ENCODE results near the gene ESYT2. TPM values are rescaled to one million over a fixed set of nuclear protein-coding genes. Genes with fewer than 3 reads are reported as not detected.
A peak's percentile ranks its signal among the peaks of the same experiment; 100 is the strongest.

Gene ESYT2
- total RNA-seq, 6 experiments from 2014 or later, result 46.1 to 57.8 (median 52.5) TPM

DNA sequence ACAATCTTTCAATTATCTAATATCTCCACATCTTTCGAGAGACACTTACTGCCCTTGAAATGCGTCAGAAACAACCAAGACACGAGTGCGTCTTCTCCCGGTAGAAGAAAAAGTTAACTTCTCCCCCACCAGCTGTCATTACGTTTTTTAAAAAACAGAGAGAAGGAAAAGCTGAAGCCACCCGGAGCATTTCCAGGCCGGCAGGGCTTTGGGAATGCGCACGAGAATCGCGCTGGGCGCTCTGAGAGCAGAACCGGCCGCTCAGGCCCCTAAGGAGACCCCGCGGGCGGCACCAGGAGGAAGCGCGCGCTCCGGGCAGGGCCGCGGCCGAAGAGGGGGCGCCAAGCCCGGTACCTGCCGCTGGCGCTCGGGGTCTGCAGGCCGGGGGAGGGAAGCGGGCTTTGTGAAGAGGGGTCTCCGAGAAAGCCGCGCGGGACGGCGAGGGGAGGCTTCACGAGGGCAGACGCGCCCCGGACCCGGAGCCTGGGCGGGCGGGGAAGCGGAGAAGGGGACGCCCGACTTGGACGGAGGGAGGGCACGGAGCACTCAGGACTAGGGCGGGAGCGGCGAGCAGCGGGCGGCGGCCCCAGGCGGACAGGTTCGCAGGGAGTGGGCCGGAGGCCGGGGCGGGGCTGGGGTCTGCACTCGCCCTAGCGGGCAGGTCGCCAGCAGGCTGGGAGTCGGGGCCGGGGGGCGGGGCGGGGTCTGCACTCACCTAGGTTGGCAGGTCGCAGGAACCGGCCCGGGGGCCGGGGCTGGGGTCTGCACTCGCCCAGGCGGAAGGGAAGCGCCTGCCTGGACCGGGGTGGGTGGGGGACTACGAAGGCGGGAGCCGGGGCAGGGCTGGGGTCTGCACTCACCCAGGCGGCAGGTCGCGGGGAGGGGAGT lies 932 bp downstream of the ESYT2 start:
- Mint-ChIP-seq H3K4me1 (ENCODE audit: low read depth) (peaks cover 27% of the 10 kb centered on the region), H3K4me3 (peak overlapping the region; percentile 92), H3K36me3 (ENCODE audit: low read depth) (peaks cover 14% of the 10 kb centered on the region; the same call in 1 of the 2 replicates), H3K27ac (peak overlapping the region; percentile 77), H3K9me3 (no peaks in the 10 kb centered on the region), H3K27me3 (ENCODE audit: insufficient read depth) (peaks cover 2% of the 10 kb centered on the region; the same call in 1 of the 2 replicates)
- DNase-seq, result peak; percentile 15
- TF ChIP-seq CTCF (IDR thresholded peaks at IDR 0.05), result no peak

DNA sequence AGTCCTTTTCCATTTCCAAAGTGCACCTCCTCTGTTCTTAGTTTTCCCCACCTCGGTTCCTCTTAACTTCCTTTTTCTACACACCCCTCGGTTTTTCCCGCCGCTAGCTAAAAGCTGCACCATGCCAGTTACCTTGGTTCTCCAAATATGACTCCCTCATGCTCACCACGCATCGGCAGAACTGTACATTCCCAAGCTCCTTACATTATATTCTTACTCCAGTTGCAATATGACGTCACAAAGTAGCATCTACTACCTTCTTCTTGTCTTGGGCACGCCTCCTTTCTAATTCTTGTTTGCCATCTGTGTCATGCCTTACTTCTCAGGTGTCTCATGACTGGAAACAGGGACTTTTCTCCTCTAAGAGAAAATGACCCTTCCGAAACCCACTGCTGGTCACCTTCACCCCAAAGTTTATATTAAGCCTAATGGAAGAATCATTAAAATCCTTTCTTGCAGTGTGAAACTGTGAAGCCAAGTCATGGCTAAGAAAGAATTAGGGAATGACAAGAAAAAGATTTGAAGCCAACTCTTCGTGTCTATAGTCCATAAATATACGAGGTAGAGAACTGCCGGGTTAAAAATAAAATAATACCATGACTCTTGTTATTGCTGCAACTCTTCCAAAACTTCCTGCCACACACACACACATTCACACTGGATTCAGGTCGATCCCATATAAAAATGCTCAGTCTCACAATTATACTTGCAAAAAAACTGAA lies 1.7 kb downstream of the ESYT2 start:
- Mint-ChIP-seq H3K36me3 (ENCODE audit: low read depth) (peaks cover 14% of the 10 kb centered on the region; the same call in 1 of the 2 replicates), H3K4me3 (peak overlapping the region; percentile 92), H3K9me3 (no peaks in the 10 kb centered on the region), H3K27ac (peak overlapping the region; percentile 77), H3K4me1 (ENCODE audit: low read depth) (peaks cover 27% of the 10 kb centered on the region), H3K27me3 (ENCODE audit: insufficient read depth) (peaks cover 2% of the 10 kb centered on the region; the same call in 1 of the 2 replicates)
- no peak for DNase-seq
- TF ChIP-seq CTCF (IDR thresholded peaks at IDR 0.05), result no peak

DNA sequence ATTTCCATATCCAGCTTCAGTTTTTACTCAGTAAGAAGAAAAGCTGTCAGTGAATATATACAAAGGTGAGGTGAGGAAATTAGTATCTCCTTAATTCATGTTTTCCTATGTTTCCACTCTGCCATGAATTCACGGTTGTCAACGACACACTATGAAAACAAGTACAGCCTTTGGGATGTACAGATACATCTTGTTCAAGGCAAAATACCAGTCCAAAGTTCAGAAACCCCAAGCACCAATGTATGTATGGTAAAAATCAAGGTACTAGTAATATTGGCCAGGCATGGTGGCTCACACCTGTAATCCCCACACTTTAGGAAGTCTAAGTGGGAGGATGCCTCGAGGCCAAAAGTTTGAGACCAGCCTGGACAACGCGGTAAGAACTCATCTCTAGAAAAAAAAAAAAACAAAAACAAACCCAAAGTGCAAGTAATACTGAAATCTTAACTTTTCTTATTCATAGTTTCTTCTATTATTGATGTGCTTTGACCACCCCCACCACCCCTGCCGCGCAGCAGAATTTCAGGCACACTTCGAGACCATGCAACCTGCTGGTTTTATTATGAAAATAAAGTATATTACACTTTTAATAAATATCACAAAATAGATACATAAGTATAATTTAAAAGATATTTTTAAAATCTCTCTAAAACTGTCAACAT lies 3.5 kb downstream of the ESYT2 start:
- DNase-seq, result no peak
- no peaks in the 10 kb centered on the region for H3K27me3 Mint-ChIP-seq (ENCODE audit: insufficient read depth)
- TF ChIP-seq CTCF (IDR thresholded peaks at IDR 0.05), result no peak
- H3K4me3 Mint-ChIP-seq, result no peak overlapping the region
- H3K9me3 Mint-ChIP-seq, result no peaks in the 10 kb centered on the region
- peaks cover 39% of the 10 kb centered on the region for H3K4me1 Mint-ChIP-seq (ENCODE audit: low read depth)
- no peak overlapping the region for H3K27ac Mint-ChIP-seq
- H3K36me3 Mint-ChIP-seq (ENCODE audit: low read depth), result peaks cover 14% of the 10 kb centered on the region; the same call in 1 of the 2 replicates

GRCh38 chr7:158824028-158824427 lies 5.3 kb downstream of the ESYT2 start:
- no peak overlapping the region for H3K4me3 Mint-ChIP-seq
- no peak for TF ChIP-seq CTCF (IDR thresholded peaks at IDR 0.05)
- H3K9me3 Mint-ChIP-seq, result no peaks in the 10 kb centered on the region
- peak overlapping the region; percentile 38; the same call in 1 of the 2 replicates for H3K27ac Mint-ChIP-seq
- no peaks in the 10 kb centered on the region for H3K27me3 Mint-ChIP-seq (ENCODE audit: insufficient read depth)
- peaks cover 14% of the 10 kb centered on the region; the same call in 1 of the 2 replicates for H3K36me3 Mint-ChIP-seq (ENCODE audit: low read depth)
- no peak for DNase-seq
- peaks cover 50% of the 10 kb centered on the region for H3K4me1 Mint-ChIP-seq (ENCODE audit: low read depth)

Data from HFFc6 (cell line).